ENCODE measurements around the gene CHDH.
A peak's percentile ranks its signal among the peaks of the same experiment; 100 is the strongest.

CHDH gene

GRCh38 chr3:53850895-53851294, 4.7 kb upstream of the CHDH start:
- no peak for DNase-seq

- DNase-seq, result no peak
Measured at GRCh38 chr3:53849916-53850315, 3.7 kb upstream of the CHDH start.

- no peak for DNase-seq
Measured at GRCh38 chr3:53846851-53847155, 584 bp upstream of the CHDH start.

GRCh38 chr3:53845881-53846133, 412 bp downstream of the CHDH start:
- no peak for DNase-seq

- peak; percentile 31 for DNase-seq
Measured at GRCh38 chr3:53845103-53845880, 927 bp downstream of the CHDH start.

GRCh38 chr3:53844262-53845102, 1.7 kb downstream of the CHDH start:
- DNase-seq, result no peak

- DNase-seq, result no peak
Measured at GRCh38 chr3:53843195-53844177, 2.7 kb downstream of the CHDH start.

- no peak for DNase-seq
Measured at GRCh38 chr3:53842436-53843194, 3.6 kb downstream of the CHDH start.

- no peak for DNase-seq
Measured at GRCh38 chr3:53841296-53841695, 4.9 kb downstream of the CHDH start.

- DNase-seq, result no peak
Measured at GRCh38 chr3:53837331-53837730, 8.9 kb downstream of the CHDH start.

- DNase-seq, result no peak
Measured at GRCh38 chr3:53836084-53836872, 9.9 kb downstream of the CHDH start.

GRCh38 chr3:53835257-53835656, 11.0 kb downstream of the CHDH start:
- DNase-seq, result no peak

GRCh38 chr3:53834429-53835095, 11.7 kb downstream of the CHDH start:
- DNase-seq, result peak; percentile 65

- DNase-seq, result no peak
Measured at GRCh38 chr3:53833700-53834099, 12.5 kb downstream of the CHDH start.

- no peak for DNase-seq
Measured at GRCh38 chr3:53833053-53833645, 13.1 kb downstream of the CHDH start.

GRCh38 chr3:53830944-53831343, 15.3 kb downstream of the CHDH start:
- DNase-seq, result no peak

- DNase-seq, result no peak
Measured at GRCh38 chr3:53829605-53830004, 16.6 kb downstream of the CHDH start.

GRCh38 chr3:53828581-53828980, 17.6 kb downstream of the CHDH start:
- DNase-seq, result no peak

GRCh38 chr3:53826048-53826447, 20.2 kb downstream of the CHDH start:
- DNase-seq, result no peak

GRCh38 chr3:53824795-53825194, 21.4 kb downstream of the CHDH start:
- no peak for DNase-seq
